Measurements from ENCODE around the gene ENTHD1. TPM values are rescaled to one million over a fixed set of nuclear protein-coding genes. Genes with fewer than 3 reads are reported as not detected.
A peak's percentile ranks its signal among the peaks of the same experiment; 100 is the strongest.

Gene ENTHD1
- total and polyA plus RNA-seq, 8 donors = not detected

GRCh38 chr22:39839917-39840510, 53.5 kb downstream of the ENTHD1 start:
- DNase-seq = peak in 1 of 2 donors; percentile 4
- no peak for TF ChIP-seq POLR2A (IDR thresholded peaks at IDR 0.05)
- TF ChIP-seq EP300 (IDR thresholded peaks at IDR 0.05) = no peak
- TF ChIP-seq POLR2AphosphoS5 (IDR thresholded peaks at IDR 0.05) = no peak
- no peak for TF ChIP-seq CTCF (IDR thresholded peaks at IDR 0.05)
- no peak overlapping the region for H3K4me3 ChIP-seq
- intact Hi-C loops (cut with DNase I; ENCODE audit: low total_unique reads) = no loop called here
- 75 to 87% (median 82%) methylated on average over 5 of the region's 5 CpGs for WGBS, 5 donors
- no peaks in the 10 kb centered on the region for H3K4me1 ChIP-seq
- no peak overlapping the region for H3K27ac ChIP-seq
- peaks cover 0 to 9% (median 0%) of the 10 kb centered on the region in 3 donors for H3K27me3 ChIP-seq
- H3K9me3 ChIP-seq = no peaks in the 10 kb centered on the region
- H3K36me3 ChIP-seq = no peaks in the 10 kb centered on the region

- WGBS, 5 donors = 47 to 63% (median 50%) methylated on average over 5 of the region's 5 CpGs
- intact Hi-C loops (cut with DNase I; ENCODE audit: low total_unique reads) = no loop called here
- H3K27ac ChIP-seq = no peak overlapping the region
Measured at GRCh38 chr22:39839204-39839603, 54.4 kb downstream of the ENTHD1 start.

GRCh38 chr22:39833610-39834009, 60.0 kb downstream of the ENTHD1 start:
- H3K36me3 ChIP-seq = no peaks in the 10 kb centered on the region
- no peak for TF ChIP-seq CTCF (IDR thresholded peaks at IDR 0.05)
- TF ChIP-seq POLR2A (IDR thresholded peaks at IDR 0.05) = no peak
- no peak for TF ChIP-seq EP300 (IDR thresholded peaks at IDR 0.05)
- no peak for TF ChIP-seq POLR2AphosphoS5 (IDR thresholded peaks at IDR 0.05)
- no peaks in the 10 kb centered on the region for H3K9me3 ChIP-seq
- intact Hi-C loops (cut with DNase I; ENCODE audit: low total_unique reads) = no loop called here
- H3K27ac ChIP-seq = no peak overlapping the region
- no peaks in the 10 kb centered on the region for H3K4me1 ChIP-seq
- H3K27me3 ChIP-seq = peaks cover 0 to 49% (median 3%) of the 10 kb centered on the region in 3 donors
- no peak for DNase-seq
- no peak overlapping the region for H3K4me3 ChIP-seq
- WGBS, 5 donors = 66 to 86% (median 75%) methylated on average over 2 of the region's 2 CpGs

More at GRCh38 chr22:39839204-39839603, 54.4 kb downstream of the ENTHD1 start:
- Histone ChIP-seq H3K27me3 (peaks cover 0 to 12% (median 0%) of the 10 kb centered on the region in 3 donors), H3K4me3 (no peak overlapping the region), H3K9me3 (no peaks in the 10 kb centered on the region), H3K4me1 (no peaks in the 10 kb centered on the region), H3K36me3 (no peaks in the 10 kb centered on the region)
- TF ChIP-seq CTCF (IDR thresholded peaks at IDR 0.05) = no peak
- TF ChIP-seq POLR2A (IDR thresholded peaks at IDR 0.05) = no peak
- TF ChIP-seq EP300 (IDR thresholded peaks at IDR 0.05) = no peak
- no peak for TF ChIP-seq POLR2AphosphoS5 (IDR thresholded peaks at IDR 0.05)
- DNase-seq = no peak

GRCh38 chr22:39833093-39833492, 60.5 kb downstream of the ENTHD1 start:
- 0 to 21% (median 0%) methylated on average over 1 of the region's 1 CpG for WGBS, 5 donors
- DNase-seq = no peak
- intact Hi-C loops (cut with DNase I; ENCODE audit: low total_unique reads) = no loop called here
- TF ChIP-seq EP300 (IDR thresholded peaks at IDR 0.05) = no peak
- no peak for TF ChIP-seq POLR2AphosphoS5 (IDR thresholded peaks at IDR 0.05)
- TF ChIP-seq CTCF (IDR thresholded peaks at IDR 0.05) = no peak
- TF ChIP-seq POLR2A (IDR thresholded peaks at IDR 0.05) = no peak
- Histone ChIP-seq H3K4me1 (no peaks in the 10 kb centered on the region), H3K4me3 (no peak overlapping the region), H3K27ac (no peak overlapping the region), H3K36me3 (no peaks in the 10 kb centered on the region), H3K27me3 (peaks cover 0 to 49% (median 3%) of the 10 kb centered on the region in 3 donors), H3K9me3 (no peaks in the 10 kb centered on the region)

Data from stomach (tissue), 9 donors.